ENCODE measurements around the gene PRLH.

PRLH gene

DNA sequence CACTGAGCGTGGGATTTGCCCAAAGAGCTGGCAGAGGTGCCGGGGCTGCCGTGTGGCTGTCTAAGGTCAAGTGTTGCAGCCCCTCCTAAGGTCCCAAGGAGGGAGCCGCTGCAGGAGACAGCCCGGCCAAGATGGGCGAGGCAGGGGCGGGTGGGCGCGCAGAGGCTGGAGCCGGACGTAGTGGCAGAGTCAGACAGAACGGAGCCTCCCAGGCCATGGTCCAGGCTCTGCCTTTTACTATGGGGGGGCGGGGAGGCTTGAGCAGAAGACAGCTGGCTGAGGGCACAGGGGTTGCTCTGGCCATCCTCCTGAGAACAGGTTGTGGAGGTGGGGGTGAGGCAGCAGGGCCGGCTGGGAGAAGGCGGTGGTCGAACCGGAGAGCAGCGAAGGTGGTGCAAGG lies 27.5 kb upstream of the PRLH start:
- TF ChIP-seq SPI1 (IDR thresholded peaks at IDR 0.05; ENCODE audit: borderline replicate concordance, low read depth) (no peak), POLR2AphosphoS5 (IDR thresholded peaks at IDR 0.05; ENCODE audit: low read depth) (no peak), GABPA (IDR thresholded peaks at IDR 0.05; ENCODE audit: low read depth) (no peak)
- TF ChIP-seq, protein P1, sequence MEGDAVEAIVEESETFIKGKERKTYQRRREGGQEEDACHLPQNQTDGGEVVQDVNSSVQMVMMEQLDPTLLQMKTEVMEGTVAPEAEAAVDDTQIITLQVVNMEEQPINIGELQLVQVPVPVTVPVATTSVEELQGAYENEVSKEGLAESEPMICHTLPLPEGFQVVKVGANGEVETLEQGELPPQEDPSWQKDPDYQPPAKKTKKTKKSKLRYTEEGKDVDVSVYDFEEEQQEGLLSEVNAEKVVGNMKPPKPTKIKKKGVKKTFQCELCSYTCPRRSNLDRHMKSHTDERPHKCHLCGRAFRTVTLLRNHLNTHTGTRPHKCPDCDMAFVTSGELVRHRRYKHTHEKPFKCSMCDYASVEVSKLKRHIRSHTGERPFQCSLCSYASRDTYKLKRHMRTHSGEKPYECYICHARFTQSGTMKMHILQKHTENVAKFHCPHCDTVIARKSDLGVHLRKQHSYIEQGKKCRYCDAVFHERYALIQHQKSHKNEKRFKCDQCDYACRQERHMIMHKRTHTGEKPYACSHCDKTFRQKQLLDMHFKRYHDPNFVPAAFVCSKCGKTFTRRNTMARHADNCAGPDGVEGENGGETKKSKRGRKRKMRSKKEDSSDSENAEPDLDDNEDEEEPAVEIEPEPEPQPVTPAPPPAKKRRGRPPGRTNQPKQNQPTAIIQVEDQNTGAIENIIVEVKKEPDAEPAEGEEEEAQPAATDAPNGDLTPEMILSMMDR (IDR thresholded peaks at IDR 0.05; ENCODE audit: insufficient read depth, low read length), result no peak
- TF ChIP-seq, protein P2, sequence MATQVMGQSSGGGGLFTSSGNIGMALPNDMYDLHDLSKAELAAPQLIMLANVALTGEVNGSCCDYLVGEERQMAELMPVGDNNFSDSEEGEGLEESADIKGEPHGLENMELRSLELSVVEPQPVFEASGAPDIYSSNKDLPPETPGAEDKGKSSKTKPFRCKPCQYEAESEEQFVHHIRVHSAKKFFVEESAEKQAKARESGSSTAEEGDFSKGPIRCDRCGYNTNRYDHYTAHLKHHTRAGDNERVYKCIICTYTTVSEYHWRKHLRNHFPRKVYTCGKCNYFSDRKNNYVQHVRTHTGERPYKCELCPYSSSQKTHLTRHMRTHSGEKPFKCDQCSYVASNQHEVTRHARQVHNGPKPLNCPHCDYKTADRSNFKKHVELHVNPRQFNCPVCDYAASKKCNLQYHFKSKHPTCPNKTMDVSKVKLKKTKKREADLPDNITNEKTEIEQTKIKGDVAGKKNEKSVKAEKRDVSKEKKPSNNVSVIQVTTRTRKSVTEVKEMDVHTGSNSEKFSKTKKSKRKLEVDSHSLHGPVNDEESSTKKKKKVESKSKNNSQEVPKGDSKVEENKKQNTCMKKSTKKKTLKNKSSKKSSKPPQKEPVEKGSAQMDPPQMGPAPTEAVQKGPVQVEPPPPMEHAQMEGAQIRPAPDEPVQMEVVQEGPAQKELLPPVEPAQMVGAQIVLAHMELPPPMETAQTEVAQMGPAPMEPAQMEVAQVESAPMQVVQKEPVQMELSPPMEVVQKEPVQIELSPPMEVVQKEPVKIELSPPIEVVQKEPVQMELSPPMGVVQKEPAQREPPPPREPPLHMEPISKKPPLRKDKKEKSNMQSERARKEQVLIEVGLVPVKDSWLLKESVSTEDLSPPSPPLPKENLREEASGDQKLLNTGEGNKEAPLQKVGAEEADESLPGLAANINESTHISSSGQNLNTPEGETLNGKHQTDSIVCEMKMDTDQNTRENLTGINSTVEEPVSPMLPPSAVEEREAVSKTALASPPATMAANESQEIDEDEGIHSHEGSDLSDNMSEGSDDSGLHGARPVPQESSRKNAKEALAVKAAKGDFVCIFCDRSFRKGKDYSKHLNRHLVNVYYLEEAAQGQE (IDR thresholded peaks at IDR 0.05; ENCODE audit: insufficient replicate concordance, low read depth), result no peak
- Histone ChIP-seq H3K27me3 (ENCODE audit: insufficient read depth, poor library complexity, severe bottlenecking) (no peaks in the 10 kb centered on the region), H3K4me3 (replicated peaks; ENCODE audit: insufficient read depth, low read length) (no peak overlapping the region), H3K27ac (replicated peaks) (no peak overlapping the region)
- no peak for DNase-seq (ENCODE audit: low read depth in 1 of 2, low spot score in 1 of 2)

DNA sequence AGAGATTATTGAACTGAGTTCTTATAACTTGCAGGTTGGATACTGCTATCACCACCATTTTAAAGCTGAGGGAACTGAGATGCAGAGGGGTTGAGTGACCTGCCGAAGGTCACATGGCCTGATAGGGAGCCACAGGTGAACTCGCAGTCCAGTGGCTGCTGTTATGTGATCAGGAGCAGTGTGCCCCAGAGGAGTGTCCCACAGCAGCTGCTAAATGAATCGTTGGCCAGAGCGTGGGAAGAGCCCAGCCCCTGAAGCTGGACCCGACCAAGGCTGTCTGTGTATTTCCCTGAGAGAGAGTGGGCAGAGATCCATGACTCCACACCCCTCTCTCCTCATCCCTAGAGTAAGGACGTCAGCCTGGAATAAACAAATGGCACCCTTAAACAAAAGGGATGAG lies 26.7 kb upstream of the PRLH start:
- no peak overlapping the region for H3K4me3 ChIP-seq (replicated peaks; ENCODE audit: insufficient read depth, low read length)
- DNase-seq (ENCODE audit: low read depth in 1 of 2, low spot score in 1 of 2), result no peak
- no peak for TF ChIP-seq SPI1 (IDR thresholded peaks at IDR 0.05; ENCODE audit: borderline replicate concordance, low read depth)
- no peaks in the 10 kb centered on the region for H3K27me3 ChIP-seq (ENCODE audit: insufficient read depth, poor library complexity, severe bottlenecking)
- no peak overlapping the region for H3K27ac ChIP-seq (replicated peaks)

DNA sequence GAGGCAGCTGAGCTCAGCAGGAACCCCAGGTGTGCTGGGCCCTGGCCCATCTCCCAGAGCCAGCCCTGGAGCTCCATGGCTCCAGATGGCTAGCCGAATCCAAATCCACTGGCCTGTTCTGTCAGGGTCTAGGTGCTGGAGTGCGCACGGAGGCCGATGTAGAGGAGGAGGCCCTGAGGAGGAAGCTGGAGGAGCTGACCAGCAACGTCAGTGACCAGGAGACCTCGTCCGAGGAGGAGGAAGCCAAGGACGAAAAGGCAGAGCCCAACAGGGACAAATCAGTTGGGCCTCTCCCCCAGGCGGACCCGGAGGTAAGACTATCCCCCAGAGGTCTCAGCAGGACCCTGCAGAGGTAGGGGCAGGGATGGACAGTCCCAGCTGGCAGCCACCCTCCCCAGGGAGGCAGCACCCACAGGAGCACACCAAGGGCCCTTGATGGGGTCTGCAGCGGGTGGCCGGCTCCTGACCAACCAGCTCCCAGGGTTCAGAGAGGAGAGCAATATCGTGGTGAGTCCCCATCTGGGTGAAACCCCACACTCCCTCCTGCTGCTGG lies 26.1 kb upstream of the PRLH start:
- no peak overlapping the region for H3K27ac ChIP-seq (replicated peaks)
- DNase-seq (ENCODE audit: low read depth in 1 of 2, low spot score in 1 of 2), result no peak
- H3K27me3 ChIP-seq (ENCODE audit: insufficient read depth, poor library complexity, severe bottlenecking), result no peaks in the 10 kb centered on the region
- no peak overlapping the region for H3K4me3 ChIP-seq (replicated peaks; ENCODE audit: insufficient read depth, low read length)
- TF ChIP-seq, protein P1 (IDR thresholded peaks at IDR 0.05; ENCODE audit: insufficient read depth, low read length), result no peak
- TF ChIP-seq, protein P2 (IDR thresholded peaks at IDR 0.05; ENCODE audit: insufficient replicate concordance, low read depth), result no peak
- TF ChIP-seq SPI1 (IDR thresholded peaks at IDR 0.05; ENCODE audit: borderline replicate concordance, low read depth) (no peak), GABPA (IDR thresholded peaks at IDR 0.05; ENCODE audit: low read depth) (no peak), POLR2AphosphoS5 (IDR thresholded peaks at IDR 0.05; ENCODE audit: low read depth) (no peak)

DNA sequence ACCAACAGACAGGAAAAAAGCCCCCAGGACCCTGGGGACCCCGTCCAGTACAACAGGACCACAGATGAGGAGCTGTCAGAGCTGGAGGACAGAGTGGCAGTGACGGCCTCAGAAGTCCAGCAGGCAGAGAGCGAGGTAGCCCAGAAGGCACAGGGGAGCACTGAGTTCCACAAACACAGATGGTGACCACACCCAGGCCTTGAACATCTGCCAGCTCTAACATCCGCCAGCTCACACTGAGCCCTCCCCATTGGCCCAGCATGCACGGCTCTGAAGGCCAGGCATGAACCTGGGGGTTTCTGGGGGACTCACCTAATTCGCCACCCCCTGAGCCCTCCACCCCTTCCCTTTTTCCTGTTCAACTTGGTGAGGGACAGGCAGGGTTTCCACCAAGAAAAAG lies 25.6 kb upstream of the PRLH start:
- Histone ChIP-seq H3K4me3 (replicated peaks; ENCODE audit: insufficient read depth, low read length) (no peak overlapping the region), H3K27ac (replicated peaks) (no peak overlapping the region), H3K27me3 (ENCODE audit: insufficient read depth, poor library complexity, severe bottlenecking) (no peaks in the 10 kb centered on the region)
- no peak for DNase-seq (ENCODE audit: low read depth in 1 of 2, low spot score in 1 of 2)
- TF ChIP-seq GABPA (IDR thresholded peaks at IDR 0.05; ENCODE audit: low read depth) (no peak), SPI1 (IDR thresholded peaks at IDR 0.05; ENCODE audit: borderline replicate concordance, low read depth) (no peak), POLR2AphosphoS5 (IDR thresholded peaks at IDR 0.05; ENCODE audit: low read depth) (no peak)
- TF ChIP-seq, protein P1 (IDR thresholded peaks at IDR 0.05; ENCODE audit: insufficient read depth, low read length), result no peak
- TF ChIP-seq, protein P2 (IDR thresholded peaks at IDR 0.05; ENCODE audit: insufficient replicate concordance, low read depth), result no peak

All from HL-60 (cell line).